Fibroblast of the aortic adventitia (primary cell): ENCODE data around the gene PPP4R1. TPM values are rescaled to one million over a fixed set of nuclear protein-coding genes. Genes with fewer than 3 reads are reported as not detected.
A peak's percentile ranks its signal among the peaks of the same experiment; 100 is the strongest.

Experiments used
- DNase-seq: peaks from one replicate; pipeline ENCODE4 v3.0.0-alpha.2; 2010; ENCODE audit warnings: low read depth
- H3K4me3 ChIP-seq: 2 replicates; pipeline ENCODE4 v1.5.1; 2011; ENCODE audit warnings: low read depth, mild to moderate bottlenecking, control low read depth, low read length, moderate library complexity
- total RNA-seq: library from RNA; depleted of rRNA; stranded (reverse); fragments of >200 nt; gene quantifications from 2 replicates; pipeline ENCODE4 v1.2.3, GENCODE V29; 2012; ENCODE audit warnings: low replicate concordance
- TF ChIP-seq, protein P1 (sequence below): IDR thresholded peaks from 2 replicates; pipeline ENCODE4 v1.5.1; 2011; ENCODE audit warnings: mild to moderate bottlenecking, low read length, control low read depth, inconsistent platforms; ENCODE audit not compliant: insufficient read depth

Gene PPP4R1
- total RNA-seq, 1 donor: 107 TPM

DNA sequence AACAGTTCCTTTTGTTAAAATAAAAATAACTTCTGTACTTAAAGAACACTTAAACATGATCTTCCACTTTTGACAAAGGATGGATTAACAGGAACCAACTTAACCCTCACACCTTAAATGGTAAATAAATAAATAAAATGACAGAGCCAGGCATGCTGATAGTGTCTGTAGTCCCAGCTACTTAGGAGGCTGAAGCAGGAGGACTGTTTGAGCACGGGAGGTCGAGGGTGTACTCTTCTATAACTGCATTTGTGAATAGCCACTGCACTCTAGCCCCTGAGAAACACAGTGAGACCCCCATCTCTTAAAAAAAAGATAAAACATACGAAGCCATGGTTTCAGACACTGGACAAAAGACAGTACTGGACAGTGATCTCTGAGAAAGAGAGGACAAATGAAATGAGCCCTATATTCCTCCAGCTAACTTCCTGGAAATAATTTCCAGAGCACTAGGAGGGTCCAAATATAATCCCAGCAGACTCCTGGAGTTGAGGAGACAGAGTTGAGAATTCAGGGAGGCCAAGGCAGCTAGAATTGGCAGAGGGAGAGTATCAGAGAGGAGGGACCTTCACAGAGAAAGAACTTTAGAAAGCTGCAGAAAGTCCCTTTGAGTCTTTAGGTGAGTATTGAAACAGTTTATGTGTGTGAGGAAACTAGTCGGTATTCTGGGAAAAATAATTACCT, 17.4 kb downstream of the PPP4R1 start:
- TF ChIP-seq, protein P1, sequence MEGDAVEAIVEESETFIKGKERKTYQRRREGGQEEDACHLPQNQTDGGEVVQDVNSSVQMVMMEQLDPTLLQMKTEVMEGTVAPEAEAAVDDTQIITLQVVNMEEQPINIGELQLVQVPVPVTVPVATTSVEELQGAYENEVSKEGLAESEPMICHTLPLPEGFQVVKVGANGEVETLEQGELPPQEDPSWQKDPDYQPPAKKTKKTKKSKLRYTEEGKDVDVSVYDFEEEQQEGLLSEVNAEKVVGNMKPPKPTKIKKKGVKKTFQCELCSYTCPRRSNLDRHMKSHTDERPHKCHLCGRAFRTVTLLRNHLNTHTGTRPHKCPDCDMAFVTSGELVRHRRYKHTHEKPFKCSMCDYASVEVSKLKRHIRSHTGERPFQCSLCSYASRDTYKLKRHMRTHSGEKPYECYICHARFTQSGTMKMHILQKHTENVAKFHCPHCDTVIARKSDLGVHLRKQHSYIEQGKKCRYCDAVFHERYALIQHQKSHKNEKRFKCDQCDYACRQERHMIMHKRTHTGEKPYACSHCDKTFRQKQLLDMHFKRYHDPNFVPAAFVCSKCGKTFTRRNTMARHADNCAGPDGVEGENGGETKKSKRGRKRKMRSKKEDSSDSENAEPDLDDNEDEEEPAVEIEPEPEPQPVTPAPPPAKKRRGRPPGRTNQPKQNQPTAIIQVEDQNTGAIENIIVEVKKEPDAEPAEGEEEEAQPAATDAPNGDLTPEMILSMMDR: no peak
- DNase-seq: no peak

DNA sequence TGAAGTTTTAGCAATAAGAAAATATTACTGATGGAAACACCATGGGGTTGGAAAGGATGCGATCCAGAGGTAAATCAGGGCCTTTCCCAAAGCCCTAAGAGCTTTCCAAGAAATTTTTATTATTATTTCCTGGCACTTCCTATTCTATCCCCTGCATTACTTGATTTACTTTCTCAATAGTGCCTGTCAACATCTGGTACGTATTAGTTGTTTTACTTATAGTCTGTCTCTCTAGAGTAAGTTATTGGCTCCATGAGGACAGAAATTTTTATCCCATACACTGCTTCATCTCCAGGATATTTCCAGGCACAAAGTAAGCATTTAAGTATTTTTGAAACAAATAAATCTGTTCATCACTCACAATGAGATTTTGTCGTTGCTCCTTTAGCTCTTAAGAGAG, 18.1 kb downstream of the PPP4R1 start:
- no peak overlapping the region for H3K4me3 ChIP-seq
- TF ChIP-seq, protein P1: no peak
- peak; percentile 55 for DNase-seq

More for the DNA sequence above, 17.4 kb downstream of the PPP4R1 start:
- no peak overlapping the region for H3K4me3 ChIP-seq

DNA sequence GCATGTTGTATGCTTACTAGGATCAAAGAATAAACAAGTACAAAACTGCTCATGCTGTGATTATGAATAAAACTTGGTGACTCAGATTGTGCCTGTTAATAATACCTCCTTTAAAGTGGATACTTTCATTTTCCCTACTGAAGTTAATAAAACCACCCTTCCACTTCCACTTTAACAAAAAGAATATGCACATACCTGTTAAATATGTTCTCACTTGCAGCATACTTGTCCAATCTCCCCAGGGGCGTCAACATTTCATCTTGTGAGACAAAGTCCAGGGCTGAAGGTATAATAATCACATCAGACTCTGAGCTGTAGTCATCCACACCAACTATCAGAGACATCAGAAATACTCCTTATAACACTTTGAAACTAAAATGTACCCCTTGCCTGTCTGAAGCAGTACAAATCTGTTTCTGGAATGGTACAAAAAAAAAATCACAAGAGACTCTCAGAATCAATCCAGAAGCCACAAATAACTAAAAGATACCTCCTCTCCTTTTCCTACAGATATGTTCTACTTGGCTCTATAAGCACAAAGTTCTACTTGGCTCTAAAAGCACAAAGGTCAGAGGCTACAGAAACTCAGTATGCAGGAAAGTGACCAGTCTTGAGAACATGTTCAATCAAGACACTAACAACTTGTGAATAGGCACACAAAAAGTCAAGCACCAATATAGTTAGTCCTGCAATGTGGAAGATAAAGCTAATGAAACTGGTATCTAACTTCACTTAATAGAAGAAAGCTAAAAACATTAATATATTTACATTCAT, 19.3 kb downstream of the PPP4R1 start:
- TF ChIP-seq, protein P1: no peak
- H3K4me3 ChIP-seq: no peak overlapping the region
- DNase-seq: peak; percentile 29

DNA sequence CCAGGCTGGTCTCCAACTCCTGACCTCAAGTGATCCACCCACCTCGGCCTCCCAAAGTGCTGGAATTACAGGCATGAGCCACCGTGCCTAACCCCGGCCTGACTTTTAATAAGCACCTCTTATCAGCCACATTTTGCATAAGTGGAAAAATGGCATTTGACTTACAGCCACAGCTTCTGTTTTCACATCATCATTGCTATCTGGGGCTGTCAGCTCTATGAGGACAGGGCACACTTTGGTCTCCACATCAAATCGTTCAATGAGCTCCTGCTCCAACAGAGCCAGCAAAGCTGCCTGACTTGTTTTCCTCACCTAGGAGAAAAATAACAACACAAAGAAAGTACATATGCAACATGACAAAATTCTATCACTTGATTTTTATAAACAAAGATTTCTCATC, 26.4 kb downstream of the PPP4R1 start:
- DNase-seq: no peak
- no peak overlapping the region for H3K4me3 ChIP-seq
- TF ChIP-seq, protein P1: no peak

DNA sequence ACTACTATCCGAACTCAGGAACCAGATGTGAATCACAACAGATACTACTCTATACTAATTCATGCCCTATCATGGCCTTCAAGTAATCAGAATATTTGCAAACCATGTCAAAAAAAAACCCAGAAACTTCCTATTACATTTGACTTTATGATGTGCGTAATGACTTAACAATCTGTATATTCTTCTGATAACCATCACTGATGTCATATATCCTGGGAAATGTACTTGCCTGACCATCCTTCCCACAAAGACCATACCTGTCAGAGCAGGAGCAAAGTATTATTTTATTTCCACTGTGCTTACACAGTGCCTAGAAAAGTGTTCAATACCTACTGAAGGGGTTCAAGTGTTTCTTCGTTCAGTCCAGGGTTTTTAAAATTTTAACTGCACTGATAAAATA, 27.5 kb downstream of the PPP4R1 start:
- TF ChIP-seq, protein P1: no peak
- no peak for DNase-seq

DNA sequence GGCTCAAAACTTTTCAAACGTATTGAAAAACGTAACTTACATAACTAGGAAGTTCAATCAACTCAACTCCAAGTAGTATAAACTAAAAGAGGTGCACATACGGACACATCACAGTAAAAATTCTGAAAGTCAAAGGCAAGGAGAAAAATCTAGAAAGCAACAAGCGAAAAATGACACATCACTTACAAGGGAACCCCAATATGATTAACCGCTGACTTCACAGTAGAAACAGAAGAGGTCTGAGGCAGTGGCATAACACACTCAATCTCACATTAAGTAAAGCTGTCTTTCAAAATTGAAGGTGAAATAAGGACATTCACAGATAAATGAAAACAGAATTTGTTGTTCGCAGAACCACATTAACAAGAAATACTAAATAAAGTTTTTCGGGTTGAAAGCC, 32.7 kb downstream of the PPP4R1 start:
- TF ChIP-seq, protein P1: no peak
- DNase-seq: no peak
- no peak overlapping the region for H3K4me3 ChIP-seq

More for the DNA sequence above, 27.5 kb downstream of the PPP4R1 start:
- no peak overlapping the region for H3K4me3 ChIP-seq
